ENCODE results near the gene POLR1H. TPM values are rescaled to one million over a fixed set of nuclear protein-coding genes. Genes with fewer than 3 reads are reported as not detected.

Gene POLR1H
- total and polyA plus RNA-seq, 7 experiments from 2014 or later, result 27.3 to 128 (median 45.1) TPM

GRCh38 chr6:30055513-30055912 is 5.6 kb upstream of the POLR1H start:
- H3K4me3 ChIP-seq (ENCODE audit: low read length), result no peak overlapping the region
- no peak overlapping the region for H3K4me3 Mint-ChIP-seq
- no peaks in the 10 kb centered on the region for H3K9me3 ChIP-seq (ENCODE audit: control insufficient read depth in 2 of 3, low read length in 3 of 3)
- H3K36me3 ChIP-seq (ENCODE audit: control insufficient read depth in 2 of 3, insufficient read depth in 3 of 3, low read length in 3 of 3), result peaks cover 3 to 19% (median 3%) of the 10 kb centered on the region in 3 experiments
- ChIA-PET POLR2A (interaction anchor here (0.7 to 1.3 kb wide), 2 partner anchors 11 to 324 kb away, joined by 3 to 4 read pairs; partner anchors contain the start of gene PPP1R11), CTCF (no interaction called here)
- H3K27ac Mint-ChIP-seq, result no peak overlapping the region
- DNase-seq (no peak), ATAC-seq (no peak)
- H3K27ac ChIP-seq (ENCODE audit: low read depth, low read length), result no peak overlapping the region
- H3K27me3 Mint-ChIP-seq, result no peaks in the 10 kb centered on the region
- peaks cover 7 to 10% of the 10 kb centered on the region in 2 donors for H3K4me1 ChIP-seq (ENCODE audit: control insufficient read depth in 2 of 2, insufficient read depth in 2 of 2, low read length in 2 of 2)
- no peaks in the 10 kb centered on the region for H3K9me3 Mint-ChIP-seq
- peaks cover 5 to 56% (median 10%) of the 10 kb centered on the region in 5 donors for H3K36me3 Mint-ChIP-seq
- intact Hi-C loops (cut with micrococcal nuclease), result no loop called here
- H3K27me3 ChIP-seq (ENCODE audit: control insufficient read depth in 2 of 2, insufficient read depth in 2 of 2, low read length in 2 of 2), result no peaks in the 10 kb centered on the region
- H3K4me1 Mint-ChIP-seq, result peaks cover 13 to 29% (median 19%) of the 10 kb centered on the region in 7 donors

- peaks cover 5 to 38% (median 26%) of the 10 kb centered on the region in 5 donors for H3K36me3 Mint-ChIP-seq
- H3K27me3 ChIP-seq (ENCODE audit: control insufficient read depth in 2 of 2, insufficient read depth in 2 of 2, low read length in 2 of 2), result no peaks in the 10 kb centered on the region
- peaks cover 19 to 21% of the 10 kb centered on the region in 2 donors for H3K4me1 ChIP-seq (ENCODE audit: control insufficient read depth in 2 of 2, insufficient read depth in 2 of 2, low read length in 2 of 2)
- ChIA-PET POLR2A (interaction anchor here (0.7 to 2.9 kb wide), 25 partner anchors 8 to 452 kb away, joined by 3 to 15 read pairs (median 4); partner anchors contain the start of genes HLA-A and TRIM26), CTCF (interaction anchor here (3.5 kb wide), 1 partner anchor 43 kb away, joined by 14 read pairs; no protein-coding TSS in a partner anchor)
- no peaks in the 10 kb centered on the region for H3K9me3 Mint-ChIP-seq
- H3K27ac Mint-ChIP-seq, result peak overlapping the region; percentile 95 to 99 (median 99)
- peaks cover 5 to 17% (median 16%) of the 10 kb centered on the region in 3 experiments for H3K36me3 ChIP-seq (ENCODE audit: control insufficient read depth in 2 of 3, insufficient read depth in 3 of 3, low read length in 3 of 3)
- peak overlapping the region; percentile 93 to 99 (median 98) for H3K4me3 Mint-ChIP-seq
- H3K4me1 Mint-ChIP-seq, result peaks cover 13 to 57% (median 48%) of the 10 kb centered on the region in 7 donors
- DNase-seq (peak in 3 of 9 donors; percentile 17 to 58 (median 34)), ATAC-seq (peak; percentile 49)
- H3K27me3 Mint-ChIP-seq, result no peaks in the 10 kb centered on the region
- peak overlapping the region; percentile 95 for H3K4me3 ChIP-seq (ENCODE audit: low read length)
- intact Hi-C loops (cut with micrococcal nuclease), result loop anchor here (1.0 to 10.0 kb wide), 7 partner anchors 43 to 1899 kb away; partner anchors contain the start of genes HLA-A (in 1 of the 2), HLA-F (in 1 of the 2), SKIC2 (in 1 of the 2) and TUBB (in 1 of the 2)
- H3K9me3 ChIP-seq (ENCODE audit: control insufficient read depth in 2 of 3, low read length in 3 of 3), result no peaks in the 10 kb centered on the region
- peak overlapping the region; percentile 92 for H3K27ac ChIP-seq (ENCODE audit: low read depth, low read length)
Observed at GRCh38 chr6:30060606-30061091, 416 bp upstream of the POLR1H start.

- peak overlapping the region; percentile 93 to 99 (median 98) for H3K4me3 Mint-ChIP-seq
- peaks cover 4 to 31% (median 21%) of the 10 kb centered on the region in 5 donors for H3K36me3 Mint-ChIP-seq
- ChIA-PET CTCF (interaction anchor here (3.5 kb wide), 1 partner anchor 41 kb away, joined by 14 read pairs; no protein-coding TSS in a partner anchor), POLR2A (interaction anchor here (0.6 to 2.9 kb wide), 10 partner anchors 10 to 350 kb away, joined by 3 to 15 read pairs (median 4); partner anchors contain the start of gene HLA-A)
- peaks cover 20 to 70% (median 61%) of the 10 kb centered on the region in 7 donors for H3K4me1 Mint-ChIP-seq
- H3K27me3 ChIP-seq (ENCODE audit: control insufficient read depth in 2 of 2, insufficient read depth in 2 of 2, low read length in 2 of 2), result no peaks in the 10 kb centered on the region
- peak overlapping the region; percentile 95 for H3K4me3 ChIP-seq (ENCODE audit: low read length)
- peak overlapping the region; percentile 95 to 99 (median 99) for H3K27ac Mint-ChIP-seq
- ATAC-seq, result peak; percentile 41
- H3K9me3 Mint-ChIP-seq, result peaks cover 0 to 3% (median 0%) of the 10 kb centered on the region in 11 donors
- H3K9me3 ChIP-seq (ENCODE audit: control insufficient read depth in 2 of 3, low read length in 3 of 3), result no peaks in the 10 kb centered on the region
- H3K27ac ChIP-seq (ENCODE audit: low read depth, low read length), result peak overlapping the region; percentile 92
- peaks cover 5 to 13% (median 13%) of the 10 kb centered on the region in 3 experiments for H3K36me3 ChIP-seq (ENCODE audit: control insufficient read depth in 2 of 3, insufficient read depth in 3 of 3, low read length in 3 of 3)
- H3K4me1 ChIP-seq (ENCODE audit: control insufficient read depth in 2 of 2, insufficient read depth in 2 of 2, low read length in 2 of 2), result peaks cover 24 to 26% of the 10 kb centered on the region in 2 donors
- intact Hi-C loops (cut with micrococcal nuclease), result loop anchor here (1.0 to 10.0 kb wide), 7 partner anchors 41 to 1897 kb away; partner anchors contain the start of genes HLA-A (in 1 of the 2), HLA-F (in 1 of the 2), SKIC2 (in 1 of the 2) and TUBB (in 1 of the 2)
- H3K27me3 Mint-ChIP-seq, result no peaks in the 10 kb centered on the region
- DNase-seq, result peak in 3 of 9 donors; percentile 65 to 68 (median 67)
Observed at GRCh38 chr6:30061858-30062458, 893 bp downstream of the POLR1H start.

GRCh38 chr6:30062471-30063178 is 1.6 kb downstream of the POLR1H start:
- POLR2A ChIA-PET, result interaction anchor here (1.3 to 2.9 kb wide), 3 partner anchors 27 to 121 kb away, joined by 4 to 14 read pairs (median 6); partner anchors contain the start of gene HLA-A
- ATAC-seq (no peak), DNase-seq (peak in 1 of 9 donors; percentile 30)
- peaks cover 26 to 27% of the 10 kb centered on the region in 2 donors for H3K4me1 ChIP-seq (ENCODE audit: control insufficient read depth in 2 of 2, insufficient read depth in 2 of 2, low read length in 2 of 2)
- Mint-ChIP-seq H3K27me3 (no peaks in the 10 kb centered on the region), H3K9me3 (peaks cover 0 to 5% (median 0%) of the 10 kb centered on the region in 11 donors), H3K27ac (peak overlapping the region in 8 of 9 donors; percentile 43 to 99 (median 99)), H3K4me3 (peak overlapping the region; percentile 93 to 99 (median 98)), H3K4me1 (peaks cover 26 to 77% (median 63%) of the 10 kb centered on the region in 7 donors), H3K36me3 (peaks cover 0 to 32% (median 19%) of the 10 kb centered on the region in 5 donors)
- H3K27me3 ChIP-seq (ENCODE audit: control insufficient read depth in 2 of 2, insufficient read depth in 2 of 2, low read length in 2 of 2), result no peaks in the 10 kb centered on the region
- peak overlapping the region; percentile 92 for H3K27ac ChIP-seq (ENCODE audit: low read depth, low read length)
- H3K4me3 ChIP-seq (ENCODE audit: low read length), result peak overlapping the region; percentile 95
- intact Hi-C loops (cut with micrococcal nuclease), result loop anchor here (5.0 to 10.0 kb wide), 2 partner anchors 340 to 662 kb away; partner anchors contain the start of genes HLA-F (in 1 of the 2) and TUBB (in 1 of the 2)
- no peaks in the 10 kb centered on the region for H3K9me3 ChIP-seq (ENCODE audit: control insufficient read depth in 2 of 3, low read length in 3 of 3)
- H3K36me3 ChIP-seq (ENCODE audit: control insufficient read depth in 2 of 3, insufficient read depth in 3 of 3, low read length in 3 of 3), result peaks cover 5 to 13% (median 8%) of the 10 kb centered on the region in 3 experiments
- CTCF ChIA-PET, result no interaction called here

- ChIA-PET POLR2A (no interaction called here), CTCF (no interaction called here)
- Histone ChIP-seq H3K9me3 (ENCODE audit: control insufficient read depth in 2 of 3, low read length in 3 of 3) (no peaks in the 10 kb centered on the region), H3K4me1 (ENCODE audit: control insufficient read depth in 2 of 2, insufficient read depth in 2 of 2, low read length in 2 of 2) (peaks cover 32 to 34% of the 10 kb centered on the region in 2 donors), H3K27me3 (ENCODE audit: control insufficient read depth in 2 of 2, insufficient read depth in 2 of 2, low read length in 2 of 2) (no peaks in the 10 kb centered on the region), H3K27ac (ENCODE audit: low read depth, low read length) (peak overlapping the region; percentile 92), H3K4me3 (ENCODE audit: low read length) (no peak overlapping the region), H3K36me3 (ENCODE audit: control insufficient read depth in 2 of 3, insufficient read depth in 3 of 3, low read length in 3 of 3) (peaks cover 4 to 13% (median 5%) of the 10 kb centered on the region in 3 experiments)
- Mint-ChIP-seq H3K4me3 (peak overlapping the region in 9 of 10 donors; percentile 47 to 97 (median 78)), H3K36me3 (peaks cover 0 to 36% (median 24%) of the 10 kb centered on the region in 5 donors), H3K27me3 (no peaks in the 10 kb centered on the region), H3K27ac (peak overlapping the region in 5 of 9 donors; percentile 45 to 99 (median 82)), H3K4me1 (peaks cover 33 to 83% (median 70%) of the 10 kb centered on the region in 7 donors), H3K9me3 (peaks cover 0 to 7% (median 0%) of the 10 kb centered on the region in 11 donors)
- DNase-seq (no peak), ATAC-seq (no peak)
- intact Hi-C loops (cut with micrococcal nuclease), result loop anchor here (5.0 to 10.0 kb wide), 2 partner anchors 341 to 661 kb away; partner anchors contain the start of genes HLA-F (in 1 of the 2) and TUBB (in 1 of the 2)
Observed at GRCh38 chr6:30063315-30063714, 2.2 kb downstream of the POLR1H start.
